IMR-90 (cell line): Measurements from ENCODE around the gene CMTM8.

Source experiments
- BHLHE40 ChIP-seq: fragments of 150-350 bp; IDR thresholded peaks from 2 replicates; pipeline ENCODE4 v1.6.1; 2016; ENCODE audit warnings: mild to moderate bottlenecking, low read depth, low read length
- CEBPB ChIP-seq: IDR thresholded peaks from 2 replicates; pipeline ENCODE4 v1.6.1; 2012; ENCODE audit warnings: low read depth, low read length, improper control_type of control experiment
- CHD1 ChIP-seq: IDR thresholded peaks from 2 replicates; pipeline ENCODE4 v1.6.1; 2012; ENCODE audit warnings: low read depth, low read length, improper control_type of control experiment
- CTCF ChIP-seq: conservative IDR thresholded peaks from 2 replicates; pipeline ENCODE4 v1.5.1; 2012; ENCODE audit warnings: mild to moderate bottlenecking, low read depth, low read length, improper control_type of control experiment
- ELK1 ChIP-seq: fragments of 150-350 bp; IDR thresholded peaks from 2 replicates; pipeline ENCODE4 v1.6.1; 2016; ENCODE audit warnings: low read depth, mild to moderate bottlenecking, low read length, moderate library complexity, borderline replicate concordance
- MAFK ChIP-seq: IDR thresholded peaks from 2 replicates; pipeline ENCODE4 v1.6.1; 2012; ENCODE audit warnings: low read depth, low read length, improper control_type of control experiment
- MAZ ChIP-seq: IDR thresholded peaks from 2 replicates; pipeline ENCODE4 v1.6.1; 2012; ENCODE audit warnings: low read depth, mild to moderate bottlenecking, low read length, improper control_type of control experiment, moderate library complexity, borderline replicate concordance
- MXI1 ChIP-seq: IDR thresholded peaks from 2 replicates; pipeline ENCODE4 v1.6.1; 2012; ENCODE audit warnings: low read depth, mild to moderate bottlenecking, low read length, moderate library complexity, borderline replicate concordance
- POLR2A ChIP-seq: IDR thresholded peaks from 2 replicates; pipeline ENCODE4 v1.6.1; 2012; ENCODE audit warnings: mild to moderate bottlenecking, low read depth, low read length
- RAD21 ChIP-seq: IDR thresholded peaks from 2 replicates; pipeline ENCODE4 v1.6.1; 2012; ENCODE audit warnings: low read length, improper control_type of control experiment
- RCOR1 ChIP-seq: IDR thresholded peaks from 2 replicates; pipeline ENCODE4 v1.6.1; 2012; ENCODE audit warnings: mild to moderate bottlenecking, low read length, improper control_type of control experiment; ENCODE audit not compliant: insufficient replicate concordance
- RFX5 ChIP-seq: IDR thresholded peaks from 2 replicates; pipeline ENCODE4 v1.8.0; 2012; ENCODE audit warnings: low read depth, mild to moderate bottlenecking, low read length, moderate library complexity
- USF2 ChIP-seq: fragments of 150-350 bp; IDR thresholded peaks from 2 replicates; pipeline ENCODE4 v1.6.1; 2017; ENCODE audit warnings: mild to moderate bottlenecking, antibody characterized with exemption, low read length, low read depth

GRCh38 chr3:32280262-32280910 lies 41.9 kb downstream of the CMTM8 start:
- TF ChIP-seq POLR2A (no peak), CTCF (no peak), RFX5 (no peak), CEBPB (no peak), MAZ (no peak), MXI1 (no peak), RCOR1 (no peak), RAD21 (no peak), BHLHE40 (no peak), CHD1 (no peak), ELK1 (no peak), USF2 (no peak), MAFK (no peak)
